ENCODE data around the gene EPM2A.

DNA sequence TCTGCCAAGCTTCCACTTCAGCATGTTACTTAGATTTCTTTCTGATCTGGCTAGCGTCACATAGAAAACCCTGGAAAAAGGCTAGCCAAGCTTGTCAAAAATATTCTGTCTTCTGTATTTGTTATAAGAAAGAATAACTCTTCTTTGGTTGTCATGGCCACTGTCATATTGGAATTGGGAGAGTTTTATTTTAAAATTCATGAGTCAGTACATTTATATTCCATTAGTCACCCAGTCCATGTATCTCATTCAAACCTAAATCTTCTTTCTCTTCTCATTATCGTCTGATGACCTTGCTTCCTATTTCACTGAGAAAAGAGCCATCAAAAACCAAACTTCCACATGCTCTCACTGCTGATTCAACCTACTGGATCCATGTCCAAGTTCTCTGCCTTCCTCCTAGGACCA, 65.7 kb downstream of the EPM2A start:
- TF ChIP-seq, protein P1, sequence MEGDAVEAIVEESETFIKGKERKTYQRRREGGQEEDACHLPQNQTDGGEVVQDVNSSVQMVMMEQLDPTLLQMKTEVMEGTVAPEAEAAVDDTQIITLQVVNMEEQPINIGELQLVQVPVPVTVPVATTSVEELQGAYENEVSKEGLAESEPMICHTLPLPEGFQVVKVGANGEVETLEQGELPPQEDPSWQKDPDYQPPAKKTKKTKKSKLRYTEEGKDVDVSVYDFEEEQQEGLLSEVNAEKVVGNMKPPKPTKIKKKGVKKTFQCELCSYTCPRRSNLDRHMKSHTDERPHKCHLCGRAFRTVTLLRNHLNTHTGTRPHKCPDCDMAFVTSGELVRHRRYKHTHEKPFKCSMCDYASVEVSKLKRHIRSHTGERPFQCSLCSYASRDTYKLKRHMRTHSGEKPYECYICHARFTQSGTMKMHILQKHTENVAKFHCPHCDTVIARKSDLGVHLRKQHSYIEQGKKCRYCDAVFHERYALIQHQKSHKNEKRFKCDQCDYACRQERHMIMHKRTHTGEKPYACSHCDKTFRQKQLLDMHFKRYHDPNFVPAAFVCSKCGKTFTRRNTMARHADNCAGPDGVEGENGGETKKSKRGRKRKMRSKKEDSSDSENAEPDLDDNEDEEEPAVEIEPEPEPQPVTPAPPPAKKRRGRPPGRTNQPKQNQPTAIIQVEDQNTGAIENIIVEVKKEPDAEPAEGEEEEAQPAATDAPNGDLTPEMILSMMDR (conservative IDR thresholded peaks at IDR 0.05 in 1 of 2, IDR thresholded peaks at IDR 0.05 in 1 of 2; ENCODE audit: low read depth in 1 of 2, low read length in 2 of 2): no peak
- no peak for TF ChIP-seq EZH2 (IDR thresholded peaks at IDR 0.05; ENCODE audit: low read length, missing control alignments)
